HepG2 (cell line): Measurements from ENCODE around the gene STIM1. TPM values are rescaled to one million over a fixed set of nuclear protein-coding genes. Genes with fewer than 3 reads are reported as not detected.

Source experiments
- ATAC-seq: fragments of 200-7000 bp; cut with Tn5 transposase; 3 replicates; pipeline ENCODE4 v1.9.1; 2020; ENCODE audit warnings: mild to moderate bottlenecking, moderate library complexity
- BruUV-seq: library from RNA; stranded (reverse); fragments of 400-500 nt; replicated peaks from 2 replicates; lab custom pipeline; 2021; lab: Mats Ljungman, UMichigan
- CTCF ChIA-PET: fragments of 300-600 bp; formaldehyde crosslinking; extraction: SDS; loops from one replicate; lab custom pipeline; 2021; ENCODE audit warnings: low total read pairs, inconsistent platforms, low intra/inter-chr PET ratio; lab: Yijun Ruan, JAX
- POLR2A ChIA-PET: fragments of 350-600 bp; sonication (Branson Sonifier 250); formaldehyde crosslinking; loops from one replicate; lab custom pipeline; 2020; ENCODE audit warnings: antibody characterized with exemption, inconsistent platforms; lab: Yijun Ruan, JAX
- DNase-seq: peaks from one replicate; pipeline ENCODE4 v3.0.0-alpha.2; 2015; ENCODE audit warnings: low spot score
- FAIRE-seq: peaks from 3 replicates; lab custom pipeline; 2011; peaks lifted over from hg19 to GRCh38; lab: Jason Lieb, UNC
- H2AFZ ChIP-seq: one replicate; pipeline ENCODE4 v1.6.1; 2011; ENCODE audit warnings: low read length, inconsistent platforms
- H3K27ac ChIP-seq: fragments of 300-600 bp; 3 replicates; pipeline ENCODE4 v1.8.0; 2011; ENCODE audit warnings: mixed run types, mild to moderate bottlenecking, mixed read lengths, low read length, inconsistent platforms; ENCODE audit not compliant: insufficient read depth; ENCODE audit errors: extremely low read length
- H3K27me3 ChIP-seq, 2 experiments: fragments of 200-600 bp in 1 of 2; 2 replicates in 1 of 2; 3 replicates in 1 of 2; pipeline versions ENCODE4 v1.6.0 to v1.8.0; 2011; ENCODE audit warnings: low read length in 2 of 2, mild to moderate bottlenecking in 2 of 2, moderate library complexity in 2 of 2, inconsistent platforms in 1 of 2; ENCODE audit not compliant: insufficient read depth in 2 of 2, control insufficient read depth in 1 of 2
- H3K36me3 ChIP-seq, 2 experiments: fragments of 200-600 bp in 1 of 2; replicated peaks in 1 of 2; 2 replicates in 1 of 2; 3 replicates in 1 of 2; pipeline versions ENCODE4 v1.5.1 to v1.8.0; 2011; ENCODE audit warnings: low read length in 2 of 2, inconsistent platforms in 1 of 2; ENCODE audit not compliant: insufficient read depth in 2 of 2, control insufficient read depth in 1 of 2
- H3K4me1 ChIP-seq: 2 replicates; pipeline ENCODE4 v1.5.1; 2012; ENCODE audit warnings: low read length, inconsistent platforms; ENCODE audit not compliant: insufficient read depth
- H3K4me2 ChIP-seq: 2 replicates; pipeline ENCODE4 v1.6.0; 2011; ENCODE audit warnings: low read depth, low read length, inconsistent platforms
- H3K4me3 ChIP-seq, 3 experiments: fragments of 200-600 bp in 1 of 3; sonication (generic), shearing (Covaris generic) in 1 of 3; replicated peaks in 1 of 3; 2 replicates each; pipeline ENCODE4 v1.5.1; 2011 to 2016; ENCODE audit warnings: low read length in 3 of 3, inconsistent platforms in 2 of 3, low read depth in 2 of 3, mild to moderate bottlenecking in 2 of 3, control low read depth in 1 of 3, mixed read lengths in 1 of 3; ENCODE audit not compliant: insufficient read depth in 1 of 3
- H3K79me2 ChIP-seq: one replicate; pipeline ENCODE4 v1.6.1; 2011; ENCODE audit warnings: low read length, inconsistent platforms; ENCODE audit not compliant: insufficient read depth
- H3K9ac ChIP-seq: 2 replicates; pipeline ENCODE4 v1.6.0; 2011; ENCODE audit warnings: mild to moderate bottlenecking, low read depth, low read length, inconsistent platforms; ENCODE audit not compliant: insufficient read depth
- H3K9me3 ChIP-seq: 2 replicates; pipeline ENCODE4 v1.5.1; 2012; ENCODE audit warnings: mild to moderate bottlenecking, low read length
- H4K20me1 ChIP-seq: 2 replicates; pipeline ENCODE4 v1.6.0; 2011; ENCODE audit warnings: inconsistent platforms, mild to moderate bottlenecking, low read length, moderate library complexity; ENCODE audit not compliant: insufficient read depth
- HIVEP1 ChIP-seq: sonication (generic); formaldehyde crosslinking; IDR thresholded peaks from 2 replicates; pipeline ENCODE4 v1.4.0; 2020; ENCODE audit warnings: mild to moderate bottlenecking, missing genetic modification reagents
- HMG20A ChIP-seq: IDR thresholded peaks from 2 replicates; pipeline ENCODE4 v1.6.1; 2016; ENCODE audit warnings: borderline replicate concordance
- RXRA ChIP-seq: sonication (generic); formaldehyde crosslinking; IDR thresholded peaks from 2 replicates; pipeline ENCODE4 v1.5.1; 2020; ENCODE audit warnings: missing genetic modification reagents
- TBL1XR1 ChIP-seq: fragments of 150-350 bp; IDR thresholded peaks from 2 replicates; pipeline ENCODE4 v1.6.1; 2014; ENCODE audit warnings: borderline replicate concordance, low read length; ENCODE audit not compliant: partially characterized antibody
- WGBS: methylation state at CpG from one replicate; pipeline ENCODE4 v1.1.6; 2017; ENCODE audit warnings: low lambda C conversion rate; 5-methylcytosine and 5-hydroxymethylcytosine counted together
- in situ Hi-C: cut with HindIII; loops from 2 replicates; pipeline ENCODE4 v1.10.0; 2017; ENCODE audit warnings: low pct_unique_long_range_greater_than_20kb; ENCODE audit not compliant: extremely low pct_ligation_motif_present
- intact Hi-C: fragments of 100-400 bp; cut with micrococcal nuclease; formaldehyde crosslinking; loops from one replicate; pipeline ENCODE4 v1.10.0; 2022; ENCODE audit not compliant: unreplicated experiment
- polyA plus RNA-seq, 8 experiments: library from polyadenylated mRNA; depleted of rRNA in 3 of 8; stranded (reverse) in 7 of 8; unstranded in 1 of 8; fragments of >200 nt; fragmentation: Illumina TruSeq in 4 of 8; extraction: Trizol in 4 of 8; gene quantifications; 2 replicates each; pipeline versions ENCODE4 v1.2.1 to v1.2.3, GENCODE V29; 2011 to 2016; ENCODE audit warnings: low read depth in 4 of 8, missing spikeins in 1 of 8, mixed read lengths in 1 of 8; ENCODE audit not compliant: insufficient read depth in 1 of 8
- total RNA-seq, 5 experiments: library from RNA; depleted of rRNA; stranded (reverse); fragments of >200 nt; fragmentation: Illumina TruSeq; extraction: Trizol; gene quantifications; 2 replicates each; pipeline ENCODE4 v1.2.3, GENCODE V29; 2016; ENCODE audit warnings: low read depth in 1 of 5
- TF ChIP-seq, protein P1 (sequence below): sonication (generic); formaldehyde crosslinking; IDR thresholded peaks from 2 replicates; pipeline ENCODE4 v1.4.0; 2020; ENCODE audit warnings: missing genetic modification reagents
- TF ChIP-seq, protein P2 (sequence below): sonication (generic); formaldehyde crosslinking; IDR thresholded peaks from 2 replicates; pipeline ENCODE4 v1.5.0; 2020; ENCODE audit warnings: missing genetic modification reagents
- TF ChIP-seq, protein P3 (sequence below): sonication (generic); formaldehyde crosslinking; IDR thresholded peaks from 2 replicates; pipeline ENCODE4 v1.4.0; 2020; ENCODE audit warnings: low read depth, mild to moderate bottlenecking, missing genetic modification reagents
- TF ChIP-seq, protein P4 (sequence below): sonication (generic); formaldehyde crosslinking; IDR thresholded peaks from 2 replicates; pipeline ENCODE4 v1.9.0; 2021; ENCODE audit warnings: missing genetic modification reagents, borderline replicate concordance

STIM1 gene
- total and polyA plus RNA-seq, 2 of the 13 experiments (the other 11 are each of a cell fraction or from before 2014, with no cell fraction given): 19.2 to 28.5 TPM

DNA sequence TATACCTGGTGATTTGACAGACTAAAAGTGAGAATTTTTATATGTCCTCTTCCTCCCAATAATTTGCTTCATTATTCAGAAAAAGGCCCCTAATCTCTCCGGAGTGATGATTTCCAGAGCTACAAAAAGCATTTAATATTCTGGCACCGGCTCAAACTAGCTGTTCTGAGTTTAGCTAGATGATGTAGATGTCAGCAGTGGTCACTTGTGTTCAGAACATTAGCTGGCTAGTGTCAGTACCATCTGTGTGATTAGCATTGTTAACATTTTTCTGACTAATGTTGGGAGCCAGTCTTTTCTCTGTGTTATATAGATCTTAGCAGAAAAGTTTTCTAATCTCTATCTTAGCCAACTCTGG lies 170.5 kb downstream of the STIM1 start (continued):
- TF ChIP-seq, protein P1, sequence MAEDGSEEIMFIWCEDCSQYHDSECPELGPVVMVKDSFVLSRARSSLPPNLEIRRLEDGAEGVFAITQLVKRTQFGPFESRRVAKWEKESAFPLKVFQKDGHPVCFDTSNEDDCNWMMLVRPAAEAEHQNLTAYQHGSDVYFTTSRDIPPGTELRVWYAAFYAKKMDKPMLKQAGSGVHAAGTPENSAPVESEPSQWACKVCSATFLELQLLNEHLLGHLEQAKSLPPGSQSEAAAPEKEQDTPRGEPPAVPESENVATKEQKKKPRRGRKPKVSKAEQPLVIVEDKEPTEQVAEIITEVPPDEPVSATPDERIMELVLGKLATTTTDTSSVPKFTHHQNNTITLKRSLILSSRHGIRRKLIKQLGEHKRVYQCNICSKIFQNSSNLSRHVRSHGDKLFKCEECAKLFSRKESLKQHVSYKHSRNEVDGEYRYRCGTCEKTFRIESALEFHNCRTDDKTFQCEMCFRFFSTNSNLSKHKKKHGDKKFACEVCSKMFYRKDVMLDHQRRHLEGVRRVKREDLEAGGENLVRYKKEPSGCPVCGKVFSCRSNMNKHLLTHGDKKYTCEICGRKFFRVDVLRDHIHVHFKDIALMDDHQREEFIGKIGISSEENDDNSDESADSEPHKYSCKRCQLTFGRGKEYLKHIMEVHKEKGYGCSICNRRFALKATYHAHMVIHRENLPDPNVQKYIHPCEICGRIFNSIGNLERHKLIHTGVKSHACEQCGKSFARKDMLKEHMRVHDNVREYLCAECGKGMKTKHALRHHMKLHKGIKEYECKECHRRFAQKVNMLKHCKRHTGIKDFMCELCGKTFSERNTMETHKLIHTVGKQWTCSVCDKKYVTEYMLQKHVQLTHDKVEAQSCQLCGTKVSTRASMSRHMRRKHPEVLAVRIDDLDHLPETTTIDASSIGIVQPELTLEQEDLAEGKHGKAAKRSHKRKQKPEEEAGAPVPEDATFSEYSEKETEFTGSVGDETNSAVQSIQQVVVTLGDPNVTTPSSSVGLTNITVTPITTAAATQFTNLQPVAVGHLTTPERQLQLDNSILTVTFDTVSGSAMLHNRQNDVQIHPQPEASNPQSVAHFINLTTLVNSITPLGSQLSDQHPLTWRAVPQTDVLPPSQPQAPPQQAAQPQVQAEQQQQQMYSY (CRISPR knock-in tag): no peak
- no peak for TF ChIP-seq RXRA (CRISPR knock-in tag)

DNA sequence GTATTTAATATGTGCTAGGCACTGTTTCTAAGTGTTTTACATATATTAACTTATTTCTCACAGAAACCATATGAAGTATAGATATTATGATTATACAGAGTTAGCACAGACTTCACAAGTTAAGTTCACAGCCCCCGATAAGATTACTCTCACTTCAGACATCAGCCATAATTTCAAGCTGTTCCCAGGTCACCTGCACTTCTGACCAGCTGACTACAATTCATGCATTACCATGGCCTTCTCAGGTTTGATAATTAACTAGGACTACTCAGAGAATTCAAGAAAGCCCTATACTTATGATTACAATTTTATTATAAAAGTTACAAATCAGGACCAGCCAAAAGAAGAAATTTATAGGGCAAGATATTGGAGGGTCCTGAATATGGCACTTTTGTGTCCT lies 170.9 kb downstream of the STIM1 start:
- H3K4me2 ChIP-seq: no peak overlapping the region
- intact Hi-C loops (no loop called here), in situ Hi-C loops (no loop called here)
- DNase-seq: no peak
- WGBS: 100% methylated on average over 1 of the region's 1 CpG
- H3K79me2 ChIP-seq: no peaks in the 10 kb centered on the region
- TF ChIP-seq HMG20A (no peak), HIVEP1 (CRISPR knock-in tag) (no peak), TBL1XR1 (no peak)
- TF ChIP-seq, protein P2, sequence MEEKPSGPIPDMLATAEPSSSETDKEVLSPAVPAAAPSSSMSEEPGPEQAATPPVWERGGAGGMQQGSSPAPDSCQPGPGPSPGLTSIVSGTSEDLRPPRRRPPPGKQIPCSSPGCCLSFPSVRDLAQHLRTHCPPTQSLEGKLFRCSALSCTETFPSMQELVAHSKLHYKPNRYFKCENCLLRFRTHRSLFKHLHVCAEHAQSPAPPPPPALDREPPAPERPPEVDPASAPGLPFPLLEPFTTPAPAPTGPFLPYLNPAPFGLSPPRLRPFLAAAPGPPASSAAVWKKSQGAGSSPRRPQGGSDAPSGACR (CRISPR knock-in tag): no peak
- TF ChIP-seq, protein P3, sequence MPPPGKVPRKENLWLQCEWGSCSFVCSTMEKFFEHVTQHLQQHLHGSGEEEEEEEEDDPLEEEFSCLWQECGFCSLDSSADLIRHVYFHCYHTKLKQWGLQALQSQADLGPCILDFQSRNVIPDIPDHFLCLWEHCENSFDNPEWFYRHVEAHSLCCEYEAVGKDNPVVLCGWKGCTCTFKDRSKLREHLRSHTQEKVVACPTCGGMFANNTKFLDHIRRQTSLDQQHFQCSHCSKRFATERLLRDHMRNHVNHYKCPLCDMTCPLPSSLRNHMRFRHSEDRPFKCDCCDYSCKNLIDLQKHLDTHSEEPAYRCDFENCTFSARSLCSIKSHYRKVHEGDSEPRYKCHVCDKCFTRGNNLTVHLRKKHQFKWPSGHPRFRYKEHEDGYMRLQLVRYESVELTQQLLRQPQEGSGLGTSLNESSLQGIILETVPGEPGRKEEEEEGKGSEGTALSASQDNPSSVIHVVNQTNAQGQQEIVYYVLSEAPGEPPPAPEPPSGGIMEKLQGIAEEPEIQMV (CRISPR knock-in tag): no peak
- TF ChIP-seq, protein P4, sequence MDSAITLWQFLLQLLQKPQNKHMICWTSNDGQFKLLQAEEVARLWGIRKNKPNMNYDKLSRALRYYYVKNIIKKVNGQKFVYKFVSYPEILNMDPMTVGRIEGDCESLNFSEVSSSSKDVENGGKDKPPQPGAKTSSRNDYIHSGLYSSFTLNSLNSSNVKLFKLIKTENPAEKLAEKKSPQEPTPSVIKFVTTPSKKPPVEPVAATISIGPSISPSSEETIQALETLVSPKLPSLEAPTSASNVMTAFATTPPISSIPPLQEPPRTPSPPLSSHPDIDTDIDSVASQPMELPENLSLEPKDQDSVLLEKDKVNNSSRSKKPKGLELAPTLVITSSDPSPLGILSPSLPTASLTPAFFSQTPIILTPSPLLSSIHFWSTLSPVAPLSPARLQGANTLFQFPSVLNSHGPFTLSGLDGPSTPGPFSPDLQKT: no peak
- peaks cover 4 to 11% of the 10 kb centered on the region in 2 experiments; a peak in 2 of 5 replicates for H3K36me3 ChIP-seq
- H3K4me3 ChIP-seq: no peak overlapping the region
- H3K27ac ChIP-seq: no peak overlapping the region
- no peak for ATAC-seq
- peaks cover 10% of the 10 kb centered on the region for H3K4me1 ChIP-seq
- no TSS peak for BruUV-seq
- H3K9ac ChIP-seq: no peak overlapping the region
- H2AFZ ChIP-seq: no peak overlapping the region
- H3K9me3 ChIP-seq: no peaks in the 10 kb centered on the region
- no peaks in the 10 kb centered on the region for H4K20me1 ChIP-seq
- H3K27me3 ChIP-seq: no peaks in the 10 kb centered on the region
- no peak for FAIRE-seq
- ChIA-PET CTCF (no interaction called here), POLR2A (no interaction called here)
